HepG2 (cell line): ENCODE results near the gene VPS52. TPM values are rescaled to one million over a fixed set of nuclear protein-coding genes. Genes with fewer than 3 reads are reported as not detected.

Experiments used
- ATRX ChIP-seq: sonication (generic); formaldehyde crosslinking; IDR thresholded peaks from 2 replicates; pipeline ENCODE4 v1.4.0; 2020; ENCODE audit warnings: missing genetic modification reagents, borderline replicate concordance
- CHD2 ChIP-seq: IDR thresholded peaks from 2 replicates; pipeline ENCODE4 v1.6.1; 2011; ENCODE audit warnings: low read depth, low read length, improper control_type of control experiment
- EP300 ChIP-seq, 3 experiments: sonication (generic) in 1 of 3; formaldehyde crosslinking in 1 of 3; IDR thresholded peaks; 2 replicates each; pipeline versions ENCODE4 v1.5.1 to v1.6.1; 2011 to 2020; ENCODE audit warnings: low read depth in 2 of 3, low read length in 2 of 3, borderline replicate concordance in 1 of 3, improper control_type of control experiment in 1 of 3, mild to moderate bottlenecking in 1 of 3, missing genetic modification reagents in 1 of 3, moderate library complexity in 1 of 3
- FOXA1 ChIP-seq, 2 experiments: fragments of 450-650 bp in 1 of 2; sonication (generic) in 1 of 2; formaldehyde crosslinking in 1 of 2; IDR thresholded peaks; 2 replicates each; pipeline versions ENCODE4 v1.4.0 to v1.6.1; 2016 to 2020; ENCODE audit warnings: missing genetic modification reagents in 1 of 2
- GATAD2A ChIP-seq: IDR thresholded peaks from 2 replicates; pipeline ENCODE4 v1.6.1; 2016
- GPN1 ChIP-seq: sonication (generic); formaldehyde crosslinking; IDR thresholded peaks from 2 replicates; pipeline ENCODE4 v1.5.1; 2020; ENCODE audit warnings: missing genetic modification reagents, borderline replicate concordance
- HIVEP1 ChIP-seq: sonication (generic); formaldehyde crosslinking; IDR thresholded peaks from 2 replicates; pipeline ENCODE4 v1.4.0; 2020; ENCODE audit warnings: mild to moderate bottlenecking, missing genetic modification reagents
- KAT2B ChIP-seq: fragments of 150-350 bp; IDR thresholded peaks from 2 replicates; pipeline ENCODE4 v1.6.1; 2014; ENCODE audit warnings: low read depth, low read length, borderline replicate concordance
- MAFF ChIP-seq: IDR thresholded peaks from 2 replicates; pipeline ENCODE4 v1.6.1; 2011; ENCODE audit warnings: low read depth, low read length, improper control_type of control experiment
- MAX ChIP-seq: IDR thresholded peaks from 2 replicates; pipeline ENCODE4 v1.6.1; 2012; ENCODE audit warnings: inconsistent platforms
- MXI1 ChIP-seq: IDR thresholded peaks from 3 replicates; pipeline ENCODE4 v1.6.1; 2012; ENCODE audit warnings: low read depth, low read length, inconsistent platforms, borderline replicate concordance
- NR2F1 ChIP-seq, 2 experiments: fragments of 450-650 bp in 1 of 2; formaldehyde crosslinking in 1 of 2; IDR thresholded peaks; 2 replicates each; pipeline versions ENCODE4 v1.5.0 to v1.6.1; 2016 to 2020; ENCODE audit warnings: mild to moderate bottlenecking in 1 of 2, missing compliant biosample characterization in 1 of 2, missing genetic modification reagents in 1 of 2, moderate library complexity in 1 of 2
- RARA ChIP-seq: IDR thresholded peaks from 2 replicates; pipeline ENCODE4 v1.6.1; 2016; ENCODE audit warnings: missing genetic modification reagents, missing compliant biosample characterization
- SIN3A ChIP-seq: IDR thresholded peaks from 2 replicates; pipeline ENCODE4 v1.6.1; 2011; ENCODE audit warnings: low read depth, mild to moderate bottlenecking, control low read depth, low read length, borderline replicate concordance
- TARDBP ChIP-seq: sonication (generic); formaldehyde crosslinking; IDR thresholded peaks from 2 replicates; pipeline ENCODE4 v1.8.0; 2022; ENCODE audit warnings: mild to moderate bottlenecking, missing genetic modification reagents
- ZFP36L1 ChIP-seq: sonication (generic); formaldehyde crosslinking; IDR thresholded peaks from 2 replicates; pipeline ENCODE4 v1.8.0; 2022; ENCODE audit warnings: mild to moderate bottlenecking, missing genetic modification reagents, moderate library complexity
- ZNF331 ChIP-seq: sonication (generic); formaldehyde crosslinking; IDR thresholded peaks from 2 replicates; pipeline ENCODE4 v1.4.0; 2020; ENCODE audit warnings: missing genetic modification reagents
- ZNF354B ChIP-seq: sonication (generic); formaldehyde crosslinking; IDR thresholded peaks from 2 replicates; pipeline ENCODE4 v1.8.0; 2022; ENCODE audit warnings: mild to moderate bottlenecking, missing genetic modification reagents
- ZNF451 ChIP-seq: sonication (generic); formaldehyde crosslinking; IDR thresholded peaks from 2 replicates; pipeline ENCODE4 v1.5.0; 2020; ENCODE audit warnings: mild to moderate bottlenecking, missing genetic modification reagents
- ZSCAN20 ChIP-seq: sonication (generic); formaldehyde crosslinking; IDR thresholded peaks from 2 replicates; pipeline ENCODE4 v1.4.0; 2020; ENCODE audit warnings: missing genetic modification reagents, mild to moderate bottlenecking, borderline replicate concordance
- ZSCAN25 ChIP-seq: sonication (generic); formaldehyde crosslinking; IDR thresholded peaks from 2 replicates; pipeline ENCODE4 v1.8.0; 2022; ENCODE audit warnings: mild to moderate bottlenecking, missing genetic modification reagents
- polyA plus RNA-seq, 8 experiments: library from polyadenylated mRNA; depleted of rRNA in 3 of 8; stranded (reverse) in 7 of 8; unstranded in 1 of 8; fragments of >200 nt; fragmentation: Illumina TruSeq in 4 of 8; extraction: Trizol in 4 of 8; gene quantifications; 2 replicates each; pipeline versions ENCODE4 v1.2.1 to v1.2.3, GENCODE V29; 2011 to 2016; ENCODE audit warnings: low read depth in 4 of 8, missing spikeins in 1 of 8, mixed read lengths in 1 of 8; ENCODE audit not compliant: insufficient read depth in 1 of 8
- total RNA-seq, 5 experiments: library from RNA; depleted of rRNA; stranded (reverse); fragments of >200 nt; fragmentation: Illumina TruSeq; extraction: Trizol; gene quantifications; 2 replicates each; pipeline ENCODE4 v1.2.3, GENCODE V29; 2016; ENCODE audit warnings: low read depth in 1 of 5
- TF ChIP-seq, protein P1 (sequence below): sonication (generic); formaldehyde crosslinking; IDR thresholded peaks from 2 replicates; pipeline ENCODE4 v1.8.0; 2022; ENCODE audit warnings: missing genetic modification reagents, mild to moderate bottlenecking, borderline replicate concordance
- TF ChIP-seq, protein P2 (sequence below): IDR thresholded peaks from 2 replicates; pipeline ENCODE4 v1.6.1; 2012; ENCODE audit warnings: low read length, improper control_type of control experiment
- TF ChIP-seq, protein P3 (sequence below): IDR thresholded peaks from 2 replicates; pipeline ENCODE4 v1.6.1; 2016; ENCODE audit warnings: mild to moderate bottlenecking, missing biosample characterization, missing genetic modification reagents
- TF ChIP-seq, protein P4 (sequence below): IDR thresholded peaks from 2 replicates; pipeline ENCODE4 v1.6.1; 2016

Gene VPS52
- total and polyA plus RNA-seq, 2 of the 13 experiments (the other 11 are each of a cell fraction or from before 2014, with no cell fraction given): 48.9 to 85.5 TPM

DNA sequence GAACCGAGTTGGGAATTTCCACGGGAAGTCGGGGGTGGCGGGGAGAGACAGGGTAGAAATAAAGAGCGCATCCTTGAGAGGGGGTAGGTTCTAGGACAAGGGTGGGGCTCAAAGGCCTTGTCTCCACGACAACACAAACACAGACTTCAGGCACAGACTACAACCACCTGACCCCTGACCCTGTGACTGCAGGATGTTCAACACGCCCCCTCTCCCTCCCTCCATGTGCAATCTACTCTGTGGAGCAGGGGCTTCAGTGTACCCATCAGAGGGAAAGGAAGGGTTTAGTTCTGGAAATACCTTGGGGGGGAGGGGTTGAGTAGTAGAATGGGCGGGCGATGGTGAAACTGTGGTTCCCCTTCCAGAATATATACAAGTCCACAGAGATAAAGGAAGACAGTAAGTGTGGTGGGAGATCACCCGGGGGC is 42.9 kb upstream of the VPS52 start (continued):
- TF ChIP-seq EP300 (IDR thresholded peaks at IDR 0.05; ENCODE audit: low read depth in 2 of 2, low read length in 2 of 2) (no peak), EP300 (CRISPR knock-in tag; IDR thresholded peaks at IDR 0.05; ENCODE audit: borderline replicate concordance) (0 out of 2 replicates have a peak, but pooled peaks have one; percentile 23), ZNF354B (CRISPR knock-in tag) (no peak), CHD2 (no peak), ZSCAN20 (no peak), GATAD2A (CRISPR knock-in tag) (no peak), MXI1 (peak; percentile 73; the same call in 1 of the 3 replicates), RARA (peak; percentile 40; the same call in 1 of the 2 replicates), KAT2B (no peak), ZNF451 (no peak), GPN1 (CRISPR knock-in tag) (no peak), MAFF (no peak), ZSCAN25 (CRISPR knock-in tag) (no peak), ZFP36L1 (CRISPR knock-in tag) (no peak), NR2F1 (CRISPR knock-in tag; IDR thresholded peaks at IDR 0.05) (peak; percentile 67 to 77), ATRX (CRISPR knock-in tag) (no peak), HIVEP1 (no peak), ZNF331 (no peak), MAX (peak; percentile 52), SIN3A (peak; percentile 49; the same call in 1 of the 2 replicates), FOXA1 (IDR thresholded peaks at IDR 0.05) (no peak), FOXA1 (CRISPR knock-in tag; IDR thresholded peaks at IDR 0.05) (0 out of 2 replicates have a peak, but pooled peaks have one; percentile 39), TARDBP (CRISPR knock-in tag) (peak; percentile 49; the same call in 1 of the 2 replicates)
- TF ChIP-seq, protein P1, sequence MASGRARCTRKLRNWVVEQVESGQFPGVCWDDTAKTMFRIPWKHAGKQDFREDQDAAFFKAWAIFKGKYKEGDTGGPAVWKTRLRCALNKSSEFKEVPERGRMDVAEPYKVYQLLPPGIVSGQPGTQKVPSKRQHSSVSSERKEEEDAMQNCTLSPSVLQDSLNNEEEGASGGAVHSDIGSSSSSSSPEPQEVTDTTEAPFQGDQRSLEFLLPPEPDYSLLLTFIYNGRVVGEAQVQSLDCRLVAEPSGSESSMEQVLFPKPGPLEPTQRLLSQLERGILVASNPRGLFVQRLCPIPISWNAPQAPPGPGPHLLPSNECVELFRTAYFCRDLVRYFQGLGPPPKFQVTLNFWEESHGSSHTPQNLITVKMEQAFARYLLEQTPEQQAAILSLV: no peak
- TF ChIP-seq, protein P2, sequence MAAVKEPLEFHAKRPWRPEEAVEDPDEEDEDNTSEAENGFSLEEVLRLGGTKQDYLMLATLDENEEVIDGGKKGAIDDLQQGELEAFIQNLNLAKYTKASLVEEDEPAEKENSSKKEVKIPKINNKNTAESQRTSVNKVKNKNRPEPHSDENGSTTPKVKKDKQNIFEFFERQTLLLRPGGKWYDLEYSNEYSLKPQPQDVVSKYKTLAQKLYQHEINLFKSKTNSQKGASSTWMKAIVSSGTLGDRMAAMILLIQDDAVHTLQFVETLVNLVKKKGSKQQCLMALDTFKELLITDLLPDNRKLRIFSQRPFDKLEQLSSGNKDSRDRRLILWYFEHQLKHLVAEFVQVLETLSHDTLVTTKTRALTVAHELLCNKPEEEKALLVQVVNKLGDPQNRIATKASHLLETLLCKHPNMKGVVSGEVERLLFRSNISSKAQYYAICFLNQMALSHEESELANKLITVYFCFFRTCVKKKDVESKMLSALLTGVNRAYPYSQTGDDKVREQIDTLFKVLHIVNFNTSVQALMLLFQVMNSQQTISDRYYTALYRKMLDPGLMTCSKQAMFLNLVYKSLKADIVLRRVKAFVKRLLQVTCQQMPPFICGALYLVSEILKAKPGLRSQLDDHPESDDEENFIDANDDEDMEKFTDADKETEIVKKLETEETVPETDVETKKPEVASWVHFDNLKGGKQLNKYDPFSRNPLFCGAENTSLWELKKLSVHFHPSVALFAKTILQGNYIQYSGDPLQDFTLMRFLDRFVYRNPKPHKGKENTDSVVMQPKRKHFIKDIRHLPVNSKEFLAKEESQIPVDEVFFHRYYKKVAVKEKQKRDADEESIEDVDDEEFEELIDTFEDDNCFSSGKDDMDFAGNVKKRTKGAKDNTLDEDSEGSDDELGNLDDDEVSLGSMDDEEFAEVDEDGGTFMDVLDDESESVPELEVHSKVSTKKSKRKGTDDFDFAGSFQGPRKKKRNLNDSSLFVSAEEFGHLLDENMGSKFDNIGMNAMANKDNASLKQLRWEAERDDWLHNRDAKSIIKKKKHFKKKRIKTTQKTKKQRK: no peak
- TF ChIP-seq, protein P3, sequence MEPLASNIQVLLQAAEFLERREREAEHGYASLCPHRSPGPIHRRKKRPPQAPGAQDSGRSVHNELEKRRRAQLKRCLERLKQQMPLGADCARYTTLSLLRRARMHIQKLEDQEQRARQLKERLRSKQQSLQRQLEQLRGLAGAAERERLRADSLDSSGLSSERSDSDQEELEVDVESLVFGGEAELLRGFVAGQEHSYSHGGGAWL: no peak
- TF ChIP-seq, protein P4, sequence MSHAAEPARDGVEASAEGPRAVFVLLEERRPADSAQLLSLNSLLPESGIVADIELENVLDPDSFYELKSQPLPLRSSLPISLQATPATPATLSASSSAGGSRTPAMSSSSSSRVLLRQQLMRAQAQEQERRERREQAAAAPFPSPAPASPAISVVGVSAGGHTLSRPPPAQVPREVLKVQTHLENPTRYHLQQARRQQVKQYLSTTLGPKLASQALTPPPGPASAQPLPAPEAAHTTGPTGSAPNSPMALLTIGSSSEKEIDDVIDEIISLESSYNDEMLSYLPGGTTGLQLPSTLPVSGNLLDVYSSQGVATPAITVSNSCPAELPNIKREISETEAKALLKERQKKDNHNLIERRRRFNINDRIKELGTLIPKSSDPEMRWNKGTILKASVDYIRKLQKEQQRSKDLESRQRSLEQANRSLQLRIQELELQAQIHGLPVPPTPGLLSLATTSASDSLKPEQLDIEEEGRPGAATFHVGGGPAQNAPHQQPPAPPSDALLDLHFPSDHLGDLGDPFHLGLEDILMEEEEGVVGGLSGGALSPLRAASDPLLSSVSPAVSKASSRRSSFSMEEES: 0 out of 2 replicates have a peak, but pooled peaks have one; percentile 28
